ENCODE measurements around the gene TIMM9.

The TIMM9 gene

GRCh38 chr14:58463147-58463546, 35.8 kb upstream of the TIMM9 start:
- DNase-seq (ENCODE audit: low read depth), result no peak
- no peak overlapping the region for H3K4me3 ChIP-seq (ENCODE audit: low read length)
- no peak for TF ChIP-seq CTCF (conservative IDR thresholded peaks at IDR 0.05; ENCODE audit: low read depth, low read length)

GRCh38 chr14:58460772-58461171, 33.4 kb upstream of the TIMM9 start:
- H3K4me3 ChIP-seq (ENCODE audit: low read length), result no peak overlapping the region
- no peak for DNase-seq (ENCODE audit: low read depth)
- TF ChIP-seq CTCF (conservative IDR thresholded peaks at IDR 0.05; ENCODE audit: low read depth, low read length), result no peak

- TF ChIP-seq CTCF (conservative IDR thresholded peaks at IDR 0.05; ENCODE audit: low read depth, low read length), result no peak
- H3K4me3 ChIP-seq (ENCODE audit: low read length), result no peak overlapping the region
- DNase-seq (ENCODE audit: low read depth), result no peak
Observed at GRCh38 chr14:58455593-58456265, 28.4 kb upstream of the TIMM9 start.

- H3K4me3 ChIP-seq (ENCODE audit: low read length), result no peak overlapping the region
- TF ChIP-seq CTCF (conservative IDR thresholded peaks at IDR 0.05; ENCODE audit: low read depth, low read length), result no peak
- DNase-seq (ENCODE audit: low read depth), result no peak
Observed at GRCh38 chr14:58444627-58445026, 17.3 kb upstream of the TIMM9 start.

GRCh38 chr14:58439476-58439875, 12.1 kb upstream of the TIMM9 start:
- H3K4me3 ChIP-seq (ENCODE audit: low read length), result no peak overlapping the region
- no peak for TF ChIP-seq CTCF (conservative IDR thresholded peaks at IDR 0.05; ENCODE audit: low read depth, low read length)
- no peak for DNase-seq (ENCODE audit: low read depth)

- TF ChIP-seq CTCF (conservative IDR thresholded peaks at IDR 0.05; ENCODE audit: low read depth, low read length), result no peak
- no peak for DNase-seq (ENCODE audit: low read depth)
- no peak overlapping the region for H3K4me3 ChIP-seq (ENCODE audit: low read length)
Observed at GRCh38 chr14:58430156-58430555, 2.8 kb upstream of the TIMM9 start.

- peak overlapping the region; percentile 74 for H3K4me3 ChIP-seq (ENCODE audit: low read length)
- no peak for TF ChIP-seq CTCF (conservative IDR thresholded peaks at IDR 0.05; ENCODE audit: low read depth, low read length)
- peak; percentile 11 for DNase-seq (ENCODE audit: low read depth)
Observed at GRCh38 chr14:58428118-58428683, 870 bp upstream of the TIMM9 start.
